Amniotic epithelial cell (primary cell): Measurements from ENCODE around the gene ATP6V1B1.
"Not testable (repeated sequence)": the region's sequence is repeated elsewhere in the genome, so short reads cannot be mapped to it uniquely, and the experiment has no call there.

ENCODE experiments used
- DNase-seq: peaks from one replicate; pipeline ENCODE4 v3.0.0-alpha.2; 2010; ENCODE audit warnings: low read depth

ATP6V1B1 gene

GRCh38 chr2:71011786-71012185 is 76.1 kb downstream of the ATP6V1B1 start:
- not testable (repeated sequence) for DNase-seq
